SK-N-MC (cell line): ENCODE results near the gene STRBP.

ENCODE experiments used
- DNase-seq: peaks from one replicate; pipeline ENCODE4 v3.0.0-alpha.2; 2011; ENCODE audit warnings: low read depth, low spot score
- H3K27ac ChIP-seq: fragments of 200-600 bp; sonication (generic); 2 replicates; pipeline ENCODE4 v1.5.1; 2016; ENCODE audit warnings: mixed run types
- H3K36me3 ChIP-seq: fragments of 200-600 bp; sonication (generic); 2 replicates; pipeline ENCODE4 v1.6.1; 2017; ENCODE audit warnings: antibody characterized with exemption, low read length, mixed read lengths; ENCODE audit not compliant: insufficient read depth
- H3K4me3 ChIP-seq: fragments of 200-600 bp; sonication (generic); 2 replicates; pipeline ENCODE4 v1.5.1; 2016
- H3K9ac ChIP-seq: fragments of 200-600 bp; sonication (generic); 2 replicates; pipeline ENCODE4 v1.8.0; 2017; ENCODE audit warnings: mixed run types, mixed read lengths; ENCODE audit not compliant: insufficient read length
- H3K9me3 ChIP-seq: fragments of 200-600 bp; sonication (generic); 2 replicates; pipeline ENCODE4 v1.6.1; 2017; ENCODE audit warnings: low read depth, mild to moderate bottlenecking, antibody characterized with exemption, low read length, moderate library complexity, mixed read lengths
- EZH2 ChIP-seq: fragments of 200-600 bp; sonication (generic); IDR thresholded peaks from one replicate; pipeline ENCODE4 v1.6.1; 2017; ENCODE audit warnings: antibody characterized with exemption
- FOXP2 ChIP-seq: optimal IDR thresholded peaks from 2 replicates; pipeline ENCODE3; 2011; ENCODE audit warnings: mild to moderate bottlenecking, moderate library complexity; ENCODE audit not compliant: insufficient read depth; ENCODE audit errors: extremely low read length, control extremely low read depth
- POLR2AphosphoS5 ChIP-seq: IDR thresholded peaks from 2 replicates; pipeline ENCODE4 v1.6.1; 2012; ENCODE audit warnings: mild to moderate bottlenecking, low read depth, low read length, borderline replicate concordance

The STRBP gene

GRCh38 chr9:123097430-123098095 lies 170.8 kb downstream of the STRBP start:
- H3K4me3 ChIP-seq: 0 out of 2 replicates have a peak overlapping the region, but pooled peaks have one; percentile 13
- no peak overlapping the region for H3K9ac ChIP-seq
- H3K27ac ChIP-seq: peak overlapping the region; percentile 59
- no peaks in the 10 kb centered on the region for H3K9me3 ChIP-seq
- DNase-seq: no peak
- H3K36me3 ChIP-seq: peaks cover 92% of the 10 kb centered on the region
- TF ChIP-seq POLR2AphosphoS5: no peak
- no peak for TF ChIP-seq EZH2
- no peak for TF ChIP-seq FOXP2

- no peak overlapping the region for H3K4me3 ChIP-seq
- peaks cover 92% of the 10 kb centered on the region for H3K36me3 ChIP-seq
- TF ChIP-seq EZH2 (no peak), FOXP2 (no peak), POLR2AphosphoS5 (no peak)
- H3K27ac ChIP-seq: peak overlapping the region; percentile 59
- no peaks in the 10 kb centered on the region for H3K9me3 ChIP-seq
- no peak for DNase-seq
- H3K9ac ChIP-seq: no peak overlapping the region
These were observed 171.4 kb downstream of the STRBP start for GRCh38 chr9:123096987-123097386.

DNA sequence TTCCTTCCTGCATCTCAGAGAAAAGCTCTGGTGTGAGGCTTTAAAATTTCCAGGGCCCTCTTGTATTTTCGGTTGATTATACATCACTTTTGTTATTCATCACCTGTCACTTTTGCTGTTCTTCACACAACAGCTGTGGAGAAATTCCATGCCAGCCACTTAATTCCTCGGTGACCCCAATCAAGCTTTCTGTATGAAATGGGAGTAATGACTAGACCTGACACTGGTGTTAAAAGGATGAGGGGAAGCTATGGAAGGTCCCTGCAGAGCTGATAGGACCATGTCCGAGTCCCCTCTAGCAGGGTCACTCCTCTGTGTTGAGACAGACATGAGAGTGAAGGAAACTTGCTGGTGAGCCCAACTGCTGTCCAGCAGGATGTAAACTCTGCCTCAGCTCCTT lies 175.2 kb downstream of the STRBP start:
- no peak for TF ChIP-seq POLR2AphosphoS5
- no peak for TF ChIP-seq FOXP2
- TF ChIP-seq EZH2: no peak
- H3K4me3 ChIP-seq: no peak overlapping the region
- H3K9ac ChIP-seq: no peak overlapping the region
- H3K9me3 ChIP-seq: no peaks in the 10 kb centered on the region
- no peak overlapping the region for H3K27ac ChIP-seq
- peaks cover 92% of the 10 kb centered on the region for H3K36me3 ChIP-seq
- DNase-seq: no peak

GRCh38 chr9:123091459-123091858 lies 176.9 kb downstream of the STRBP start:
- H3K4me3 ChIP-seq: no peak overlapping the region
- H3K9ac ChIP-seq: no peak overlapping the region
- no peak for DNase-seq
- peaks cover 88% of the 10 kb centered on the region for H3K36me3 ChIP-seq
- H3K9me3 ChIP-seq: no peaks in the 10 kb centered on the region
- H3K27ac ChIP-seq: no peak overlapping the region
- TF ChIP-seq FOXP2 (no peak), EZH2 (no peak), POLR2AphosphoS5 (no peak)

DNA sequence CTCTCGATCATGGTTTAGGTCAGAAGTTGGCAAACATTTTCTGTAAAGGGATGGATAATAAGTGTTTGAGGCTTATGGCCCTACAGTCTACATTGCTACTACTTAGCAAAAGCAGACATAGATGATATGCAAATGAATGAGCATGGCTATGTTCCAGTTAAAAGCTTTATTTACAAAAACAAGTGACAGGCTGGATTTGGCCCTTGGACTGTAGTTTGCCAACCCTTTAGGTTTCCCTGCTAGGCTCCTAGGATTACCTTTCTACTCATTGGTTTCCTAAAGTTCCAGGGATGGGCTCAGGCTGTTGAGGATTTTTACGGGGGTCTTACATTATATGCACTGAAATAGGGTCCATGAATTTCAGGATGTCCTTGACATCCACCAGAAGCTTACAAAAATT lies 177.4 kb downstream of the STRBP start:
- Histone ChIP-seq H3K36me3 (peaks cover 88% of the 10 kb centered on the region), H3K4me3 (no peak overlapping the region), H3K9ac (no peak overlapping the region), H3K27ac (peak overlapping the region; percentile 58; the same call in 1 of the 2 replicates), H3K9me3 (no peaks in the 10 kb centered on the region)
- DNase-seq: no peak
- TF ChIP-seq POLR2AphosphoS5 (no peak), EZH2 (no peak), FOXP2 (no peak)

- peaks cover 88% of the 10 kb centered on the region for H3K36me3 ChIP-seq
- peak overlapping the region; percentile 58 for H3K27ac ChIP-seq
- TF ChIP-seq EZH2 (no peak), FOXP2 (no peak), POLR2AphosphoS5 (no peak)
- no peak for DNase-seq
- H3K9ac ChIP-seq: no peak overlapping the region
- H3K4me3 ChIP-seq: no peak overlapping the region
- no peaks in the 10 kb centered on the region for H3K9me3 ChIP-seq
These were observed 178.0 kb downstream of the STRBP start for GRCh38 chr9:123090198-123090896.

DNA sequence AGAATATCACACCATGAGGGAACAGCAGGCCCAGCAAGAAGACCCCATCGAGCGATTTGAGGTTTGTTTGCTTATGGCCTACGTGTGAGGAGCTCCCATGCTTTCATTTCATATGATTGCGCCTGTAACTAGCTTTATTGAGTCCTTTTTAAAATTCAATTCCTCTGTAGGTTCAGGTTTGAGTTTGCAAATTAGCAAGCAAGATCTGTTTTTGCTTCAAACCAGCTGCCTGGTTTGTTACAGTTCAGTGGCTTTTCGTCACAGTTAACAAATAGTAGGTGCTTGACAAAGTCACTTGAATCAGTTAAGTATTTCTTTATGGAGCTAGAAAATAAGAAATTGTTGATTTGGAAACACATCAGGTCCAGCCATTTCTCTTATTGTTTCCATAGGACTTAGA lies 178.6 kb downstream of the STRBP start:
- H3K4me3 ChIP-seq: no peak overlapping the region
- H3K9ac ChIP-seq: no peak overlapping the region
- TF ChIP-seq POLR2AphosphoS5: no peak
- TF ChIP-seq FOXP2: no peak
- no peak for TF ChIP-seq EZH2
- H3K36me3 ChIP-seq: peaks cover 88% of the 10 kb centered on the region
- H3K9me3 ChIP-seq: no peaks in the 10 kb centered on the region
- no peak for DNase-seq
- H3K27ac ChIP-seq: peak overlapping the region; percentile 58

GRCh38 chr9:123089040-123089439 lies 179.3 kb downstream of the STRBP start:
- Histone ChIP-seq H3K36me3 (peaks cover 93% of the 10 kb centered on the region), H3K9me3 (no peaks in the 10 kb centered on the region), H3K4me3 (no peak overlapping the region), H3K9ac (no peak overlapping the region), H3K27ac (no peak overlapping the region)
- no peak for DNase-seq
- TF ChIP-seq POLR2AphosphoS5 (no peak), EZH2 (no peak), FOXP2 (no peak)

- Histone ChIP-seq H3K9ac (no peak overlapping the region), H3K36me3 (peaks cover 93% of the 10 kb centered on the region), H3K4me3 (no peak overlapping the region), H3K27ac (no peak overlapping the region), H3K9me3 (no peaks in the 10 kb centered on the region)
- TF ChIP-seq POLR2AphosphoS5: no peak
- DNase-seq: no peak
These were observed 181.0 kb downstream of the STRBP start for GRCh38 chr9:123087359-123087888.
